HCT116 (cell line): Measurements from ENCODE around the gene ANXA10. TPM values are rescaled to one million over a fixed set of nuclear protein-coding genes. Genes with fewer than 3 reads are reported as not detected.

Source experiments
- ATAC-seq: fragments of 200-7000 bp; cut with Tn5 transposase; 2 replicates; pipeline ENCODE4 v1.9.1; 2020; ENCODE audit warnings: mild to moderate bottlenecking, moderate library complexity
- BruUV-seq: library from RNA; stranded (reverse); fragments of 400-500 nt; replicated peaks from 2 replicates; lab custom pipeline; 2021; lab: Mats Ljungman, UMichigan
- CTCF ChIA-PET: fragments of 300-600 bp; sonication (Branson Sonifier 250); formaldehyde crosslinking; loops from one replicate; lab custom pipeline; 2021; ENCODE audit warnings: antibody characterized with exemption; lab: Charles Lee
- POLR2A ChIA-PET: fragments of 300-600, 350-600 bp; sonication (Branson Sonifier 250); formaldehyde crosslinking; loops from one replicate; lab custom pipeline; 2021; ENCODE audit warnings: antibody characterized with exemption; lab: Charles Lee
- RAD21 ChIA-PET, 2 experiments: fragments of 300-600 bp; sonication (Branson Sonifier 250); formaldehyde crosslinking; loops; one replicate each; lab custom pipeline; 2023; ENCODE audit warnings: low total read pairs in 2 of 2; ENCODE audit not compliant: uncharacterized antibody in 2 of 2, unreplicated experiment in 2 of 2, low non-redundant PET in 1 of 2; lab: Charles Lee
- DNase-seq: peaks from one replicate; pipeline ENCODE4 v3.0.0-alpha.2; 2010; ENCODE audit warnings: low read depth, low spot score
- H2AFZ ChIP-seq: fragments of 200-600 bp; shearing (Covaris generic), sonication (generic); 2 replicates; pipeline ENCODE4 v1.6.1; 2017; ENCODE audit warnings: low read depth, mixed run types, mixed read lengths, antibody characterized with exemption, low read length; ENCODE audit not compliant: poor library complexity, severe bottlenecking
- H3K27ac ChIP-seq: 2 replicates; pipeline ENCODE4 v1.5.1; 2012; ENCODE audit warnings: low read depth, low read length
- H3K27me3 ChIP-seq: fragments of 200-600 bp; sonication (generic); 2 replicates; pipeline ENCODE4 v1.6.1; 2016; ENCODE audit warnings: mixed run types, low read length, mixed read lengths; ENCODE audit not compliant: insufficient read depth
- H3K36me3 ChIP-seq, 2 experiments: fragments of 200-500 bp in 1 of 2; fragments of 200-600 bp in 1 of 2; sonication (Bioruptor generic) in 1 of 2; sonication (generic) in 1 of 2; 2 replicates each; pipeline versions ENCODE4 v1.5.1 to v1.6.1; 2014 to 2016; ENCODE audit warnings: low read length in 2 of 2, inconsistent platforms in 1 of 2, mixed read lengths in 1 of 2, mixed run types in 1 of 2; ENCODE audit not compliant: insufficient read depth in 2 of 2, control insufficient read depth in 1 of 2
- H3K4me1 ChIP-seq, 2 experiments: fragments of 200-600 bp in 1 of 2; sonication (generic) in 1 of 2; 2 replicates each; pipeline versions ENCODE4 v1.5.1 to v1.6.1; 2012 to 2017; ENCODE audit warnings: low read length in 2 of 2, inconsistent platforms in 1 of 2, mild to moderate bottlenecking in 1 of 2, mixed read lengths in 1 of 2, mixed run types in 1 of 2, moderate library complexity in 1 of 2; ENCODE audit not compliant: insufficient read depth in 2 of 2, control insufficient read depth in 1 of 2
- H3K4me2 ChIP-seq: fragments of 200-600 bp; sonication (generic); 2 replicates; pipeline ENCODE4 v1.6.1; 2017; ENCODE audit warnings: mixed run types, low read length, mixed read lengths
- H3K4me3 ChIP-seq, 2 experiments: fragments of 200-600 bp in 1 of 2; sonication (generic) in 1 of 2; replicated peaks in 1 of 2; 2 replicates each; pipeline ENCODE4 v1.5.1; 2011 to 2016; ENCODE audit warnings: low read length in 2 of 2, control low read depth in 1 of 2, low read depth in 1 of 2, mild to moderate bottlenecking in 1 of 2, mixed read lengths in 1 of 2, mixed run types in 1 of 2
- H3K79me2 ChIP-seq: fragments of 200-600 bp; sonication (generic); 2 replicates; pipeline ENCODE4 v1.6.1; 2017; ENCODE audit warnings: mild to moderate bottlenecking, mixed run types, low read length, moderate library complexity, mixed read lengths; ENCODE audit not compliant: insufficient read depth
- H3K9ac ChIP-seq: fragments of 200-600 bp; sonication (generic); 2 replicates; pipeline ENCODE4 v1.6.1; 2016; ENCODE audit warnings: low read length, mixed read lengths
- H3K9me2 ChIP-seq: fragments of 200-600 bp; sonication (generic), shearing (Covaris generic); 2 replicates; pipeline ENCODE4 v1.6.1; 2017; ENCODE audit warnings: mixed run types, mild to moderate bottlenecking, moderate library complexity; ENCODE audit not compliant: insufficient read depth
- H3K9me3 ChIP-seq, 2 experiments: fragments of 200-500 bp in 1 of 2; fragments of 200-600 bp in 1 of 2; sonication (Bioruptor generic) in 1 of 2; sonication (generic) in 1 of 2; 2 replicates each; pipeline ENCODE4 v1.6.1; 2014 to 2017; ENCODE audit warnings: low read length in 2 of 2, mixed read lengths in 2 of 2, inconsistent platforms in 1 of 2, low read depth in 1 of 2, mild to moderate bottlenecking in 1 of 2, mixed run types in 1 of 2, moderate library complexity in 1 of 2; ENCODE audit not compliant: control insufficient read depth in 1 of 2, insufficient read depth in 1 of 2
- H4K20me1 ChIP-seq: fragments of 200-600 bp; sonication (generic), shearing (Covaris generic); 2 replicates; pipeline ENCODE4 v1.6.1; 2017; ENCODE audit warnings: mixed run types, mild to moderate bottlenecking, moderate library complexity; ENCODE audit not compliant: insufficient read depth
- CBX3 ChIP-seq: IDR thresholded peaks from 2 replicates; pipeline ENCODE4 v1.6.1; 2012; ENCODE audit warnings: low read depth
- ELF1 ChIP-seq: IDR thresholded peaks from 2 replicates; pipeline ENCODE4 v1.6.1; 2012; ENCODE audit warnings: low read depth, borderline replicate concordance
- EZH2 ChIP-seq: fragments of 200-600 bp; sonication (generic); IDR thresholded peaks from 2 replicates; pipeline ENCODE4 v1.6.1; 2017; ENCODE audit warnings: antibody characterized with exemption, mixed run types
- FOSL1 ChIP-seq: IDR thresholded peaks from 2 replicates; pipeline ENCODE4 v1.6.1; 2012; ENCODE audit warnings: low read depth
- JUND ChIP-seq: IDR thresholded peaks from 2 replicates; pipeline ENCODE4 v1.6.1; 2012
- POLR2A ChIP-seq: IDR thresholded peaks from 2 replicates; pipeline ENCODE4 v1.7.0; 2011; ENCODE audit warnings: borderline replicate concordance; ENCODE audit not compliant: insufficient read depth, insufficient read length; ENCODE audit errors: extremely low read depth
- RAD21 ChIP-seq: IDR thresholded peaks from 2 replicates; pipeline ENCODE4 v1.6.1; 2012; ENCODE audit warnings: low read depth, mild to moderate bottlenecking
- SIN3A ChIP-seq: IDR thresholded peaks from 2 replicates; pipeline ENCODE4 v1.6.1; 2012; ENCODE audit warnings: low read depth
- SP1 ChIP-seq: IDR thresholded peaks from 2 replicates; pipeline ENCODE4 v1.6.1; 2012; ENCODE audit warnings: low read depth
- TCF7L2 ChIP-seq: IDR thresholded peaks from 2 replicates; pipeline ENCODE4 v1.7.0; 2011; ENCODE audit warnings: borderline replicate concordance, inconsistent platforms; ENCODE audit not compliant: insufficient read depth, insufficient read length; ENCODE audit errors: extremely low read depth
- YY1 ChIP-seq: IDR thresholded peaks from 2 replicates; pipeline ENCODE4 v1.6.1; 2011; ENCODE audit warnings: low read length, low read depth, moderate library complexity, mild to moderate bottlenecking; ENCODE audit not compliant: insufficient replicate concordance; ENCODE audit errors: extremely low read depth
- intact Hi-C: fragments of 100-400 bp; cut with micrococcal nuclease; formaldehyde crosslinking; loops from 2 replicates; pipeline ENCODE4 v1.10.0; 2022
- total RNA-seq: library from RNA; stranded (reverse); gene quantifications from one replicate; pipeline ENCODE4 v1.2.1, GENCODE V29; 2021; ENCODE audit not compliant: unreplicated experiment
- TF ChIP-seq, protein P1 (sequence below): IDR thresholded peaks from 2 replicates; pipeline ENCODE4 v1.6.1; 2011; ENCODE audit warnings: mild to moderate bottlenecking, low read length, moderate library complexity; ENCODE audit not compliant: insufficient replicate concordance; ENCODE audit errors: extremely low read depth
- TF ChIP-seq, protein P2 (sequence below): IDR thresholded peaks from 2 replicates; pipeline ENCODE4 v1.6.1; 2012
- TF ChIP-seq, protein P3 (sequence below): IDR thresholded peaks from 2 replicates; pipeline ENCODE4 v1.6.1; 2012; ENCODE audit warnings: low read depth
- TF ChIP-seq, protein P4 (sequence below): IDR thresholded peaks from 2 replicates; pipeline ENCODE4 v1.6.1; 2012

The ANXA10 gene
- total RNA-seq, 1 experiment from 2014 or later, result 15.1 TPM

DNA sequence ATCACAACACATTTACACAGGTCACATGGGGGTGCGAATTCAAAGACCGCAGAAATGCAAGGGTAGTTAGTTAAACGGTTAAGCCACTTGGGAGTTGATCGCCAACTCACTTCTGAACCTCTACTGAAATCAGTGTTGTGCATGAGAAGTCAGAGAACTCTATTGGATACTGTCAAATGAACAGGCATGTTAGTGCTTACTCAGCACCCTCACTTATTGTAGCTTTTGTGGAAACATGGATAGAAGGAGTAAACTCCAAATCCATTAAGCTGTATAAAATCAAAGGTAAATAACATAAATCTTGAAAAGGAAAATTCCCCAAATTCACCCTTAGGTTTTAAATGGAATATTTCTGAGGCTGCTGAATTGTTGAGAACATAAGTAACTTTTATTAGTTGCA is 17.5 kb upstream of the ANXA10 start:
- BruUV-seq, result no TSS peak
- no peak overlapping the region for H3K9ac ChIP-seq
- H3K36me3 ChIP-seq, result 0 out of 4 replicates have a peak, but pooled peaks cover 0 to 3% of the 10 kb centered on the region in 2 experiments
- no peak overlapping the region for H3K4me3 ChIP-seq
- H3K27ac ChIP-seq, result peak overlapping the region; percentile 85
- H3K79me2 ChIP-seq, result no peaks in the 10 kb centered on the region
- no peak for ATAC-seq
- CTCF ChIA-PET, result no interaction called here
- H2AFZ ChIP-seq, result no peak overlapping the region
- intact Hi-C loops, result loop anchor here (5.0 kb wide), 3 partner anchors 77 to 1908 kb away; no protein-coding TSS in a partner anchor
- TF ChIP-seq ELF1, result no peak
- TF ChIP-seq, protein P1, sequence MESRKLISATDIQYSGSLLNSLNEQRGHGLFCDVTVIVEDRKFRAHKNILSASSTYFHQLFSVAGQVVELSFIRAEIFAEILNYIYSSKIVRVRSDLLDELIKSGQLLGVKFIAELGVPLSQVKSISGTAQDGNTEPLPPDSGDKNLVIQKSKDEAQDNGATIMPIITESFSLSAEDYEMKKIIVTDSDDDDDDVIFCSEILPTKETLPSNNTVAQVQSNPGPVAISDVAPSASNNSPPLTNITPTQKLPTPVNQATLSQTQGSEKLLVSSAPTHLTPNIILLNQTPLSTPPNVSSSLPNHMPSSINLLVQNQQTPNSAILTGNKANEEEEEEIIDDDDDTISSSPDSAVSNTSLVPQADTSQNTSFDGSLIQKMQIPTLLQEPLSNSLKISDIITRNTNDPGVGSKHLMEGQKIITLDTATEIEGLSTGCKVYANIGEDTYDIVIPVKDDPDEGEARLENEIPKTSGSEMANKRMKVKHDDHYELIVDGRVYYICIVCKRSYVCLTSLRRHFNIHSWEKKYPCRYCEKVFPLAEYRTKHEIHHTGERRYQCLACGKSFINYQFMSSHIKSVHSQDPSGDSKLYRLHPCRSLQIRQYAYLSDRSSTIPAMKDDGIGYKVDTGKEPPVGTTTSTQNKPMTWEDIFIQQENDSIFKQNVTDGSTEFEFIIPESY, result no peak
- TF ChIP-seq EZH2, result no peak
- TF ChIP-seq POLR2A, result no peak
- TF ChIP-seq FOSL1, result no peak
- TF ChIP-seq, protein P2, sequence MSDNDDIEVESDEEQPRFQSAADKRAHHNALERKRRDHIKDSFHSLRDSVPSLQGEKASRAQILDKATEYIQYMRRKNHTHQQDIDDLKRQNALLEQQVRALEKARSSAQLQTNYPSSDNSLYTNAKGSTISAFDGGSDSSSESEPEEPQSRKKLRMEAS, result no peak
- no peak for TF ChIP-seq SP1
- TF ChIP-seq TCF7L2, result no peak
- no peak for TF ChIP-seq SIN3A
- no peak for TF ChIP-seq JUND
- TF ChIP-seq, protein P3, sequence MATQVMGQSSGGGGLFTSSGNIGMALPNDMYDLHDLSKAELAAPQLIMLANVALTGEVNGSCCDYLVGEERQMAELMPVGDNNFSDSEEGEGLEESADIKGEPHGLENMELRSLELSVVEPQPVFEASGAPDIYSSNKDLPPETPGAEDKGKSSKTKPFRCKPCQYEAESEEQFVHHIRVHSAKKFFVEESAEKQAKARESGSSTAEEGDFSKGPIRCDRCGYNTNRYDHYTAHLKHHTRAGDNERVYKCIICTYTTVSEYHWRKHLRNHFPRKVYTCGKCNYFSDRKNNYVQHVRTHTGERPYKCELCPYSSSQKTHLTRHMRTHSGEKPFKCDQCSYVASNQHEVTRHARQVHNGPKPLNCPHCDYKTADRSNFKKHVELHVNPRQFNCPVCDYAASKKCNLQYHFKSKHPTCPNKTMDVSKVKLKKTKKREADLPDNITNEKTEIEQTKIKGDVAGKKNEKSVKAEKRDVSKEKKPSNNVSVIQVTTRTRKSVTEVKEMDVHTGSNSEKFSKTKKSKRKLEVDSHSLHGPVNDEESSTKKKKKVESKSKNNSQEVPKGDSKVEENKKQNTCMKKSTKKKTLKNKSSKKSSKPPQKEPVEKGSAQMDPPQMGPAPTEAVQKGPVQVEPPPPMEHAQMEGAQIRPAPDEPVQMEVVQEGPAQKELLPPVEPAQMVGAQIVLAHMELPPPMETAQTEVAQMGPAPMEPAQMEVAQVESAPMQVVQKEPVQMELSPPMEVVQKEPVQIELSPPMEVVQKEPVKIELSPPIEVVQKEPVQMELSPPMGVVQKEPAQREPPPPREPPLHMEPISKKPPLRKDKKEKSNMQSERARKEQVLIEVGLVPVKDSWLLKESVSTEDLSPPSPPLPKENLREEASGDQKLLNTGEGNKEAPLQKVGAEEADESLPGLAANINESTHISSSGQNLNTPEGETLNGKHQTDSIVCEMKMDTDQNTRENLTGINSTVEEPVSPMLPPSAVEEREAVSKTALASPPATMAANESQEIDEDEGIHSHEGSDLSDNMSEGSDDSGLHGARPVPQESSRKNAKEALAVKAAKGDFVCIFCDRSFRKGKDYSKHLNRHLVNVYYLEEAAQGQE, result no peak
- no peak for TF ChIP-seq YY1
- TF ChIP-seq, protein P4, sequence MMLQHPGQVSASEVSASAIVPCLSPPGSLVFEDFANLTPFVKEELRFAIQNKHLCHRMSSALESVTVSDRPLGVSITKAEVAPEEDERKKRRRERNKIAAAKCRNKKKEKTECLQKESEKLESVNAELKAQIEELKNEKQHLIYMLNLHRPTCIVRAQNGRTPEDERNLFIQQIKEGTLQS, result no peak
- TF ChIP-seq CBX3, result no peak
- no peak for TF ChIP-seq RAD21
- TF ChIP-seq, all 23 proteins: peak for 0
- RAD21 ChIA-PET, result no interaction called here
- POLR2A ChIA-PET, result interaction anchor here (0.9 kb wide), 1 partner anchor 22 kb away, joined by 3 read pairs; no protein-coding TSS in a partner anchor
- no peaks in the 10 kb centered on the region for H3K27me3 ChIP-seq
- no peak for DNase-seq
- no peaks in the 10 kb centered on the region for H4K20me1 ChIP-seq
- no peaks in the 10 kb centered on the region for H3K9me3 ChIP-seq
- no peaks in the 10 kb centered on the region for H3K9me2 ChIP-seq
- no peak overlapping the region for H3K4me2 ChIP-seq
- H3K4me1 ChIP-seq, result peaks cover 16 to 37% of the 10 kb centered on the region in 2 experiments
